Skeletal muscle satellite cell (primary cell): ENCODE measurements around the gene PCOLCE2. TPM values are rescaled to one million over a fixed set of nuclear protein-coding genes. Genes with fewer than 3 reads are reported as not detected.

Source experiments
- H3K27me3 ChIP-seq: 2 replicates; pipeline ENCODE4 v1.7.0; 2013; ENCODE audit warnings: low read length; ENCODE audit not compliant: control insufficient read depth, insufficient read depth
- H3K36me3 ChIP-seq: 2 replicates; pipeline ENCODE4 v1.7.0; 2013; ENCODE audit warnings: mild to moderate bottlenecking, control low read depth, low read length; ENCODE audit not compliant: insufficient read depth
- H3K4me1 ChIP-seq: 2 replicates; pipeline ENCODE4 v1.7.0; 2013; ENCODE audit warnings: low read length; ENCODE audit not compliant: control insufficient read depth, insufficient read depth
- H3K4me2 ChIP-seq: 2 replicates; pipeline ENCODE4 v1.7.0; 2013; ENCODE audit warnings: mild to moderate bottlenecking, low read length
- H3K4me3 ChIP-seq: 2 replicates; pipeline ENCODE4 v1.7.0; 2013; ENCODE audit warnings: low read length
- H3K9ac ChIP-seq: 2 replicates; pipeline ENCODE4 v1.7.0; 2013; ENCODE audit warnings: mild to moderate bottlenecking, low read depth, low read length, moderate library complexity
- H3K9me3 ChIP-seq: replicated peaks from 2 replicates; pipeline ENCODE4 v1.7.0; 2013; ENCODE audit warnings: mild to moderate bottlenecking, control low read depth, low read length
- total RNA-seq: library from RNA; depleted of rRNA; stranded (reverse); fragments of >200 nt; gene quantifications from 2 replicates; pipeline ENCODE4 v1.2.3, GENCODE V29; 2012; rRNA removed

Gene PCOLCE2
- total RNA-seq: 50.4 and 66.2 TPM in 2 replicates

GRCh38 chr3:142888481-142889211 is at the start of gene PCOLCE2:
TSS of gene PCOLCE2 (minus strand) at chr3:142889083. CDS start at chr3:142888896, 187 bp downstream.
- peak within 1 kb of the TSS; percentile 83 for H3K4me3 ChIP-seq
- H3K9me3 ChIP-seq: no peaks in the 10 kb centered on the region
- no peaks in the 10 kb centered on the region for H3K27me3 ChIP-seq
- H3K4me1 ChIP-seq: peaks cover 19% of the 10 kb centered on the region
- peak within 1 kb of the TSS; percentile 88 for H3K4me2 ChIP-seq
- H3K9ac ChIP-seq: peak within 1 kb of the TSS; percentile 72
- H3K36me3 ChIP-seq: no peaks in the 10 kb centered on the region

GRCh38 chr3:142935963-142936362 is 47.1 kb upstream of the PCOLCE2 start:
- Histone ChIP-seq H3K4me3 (no peak overlapping the region), H3K4me1 (no peaks in the 10 kb centered on the region), H3K36me3 (no peaks in the 10 kb centered on the region), H3K4me2 (no peak overlapping the region), H3K9ac (no peak overlapping the region), H3K27me3 (peaks cover 2% of the 10 kb centered on the region), H3K9me3 (no peaks in the 10 kb centered on the region)

GRCh38 chr3:142934887-142935269 is 46.0 kb upstream of the PCOLCE2 start:
- Histone ChIP-seq H3K9me3 (no peaks in the 10 kb centered on the region), H3K27me3 (peaks cover 2% of the 10 kb centered on the region), H3K9ac (no peak overlapping the region), H3K4me3 (no peak overlapping the region), H3K4me1 (no peaks in the 10 kb centered on the region), H3K36me3 (no peaks in the 10 kb centered on the region), H3K4me2 (no peak overlapping the region)

GRCh38 chr3:142934128-142934886 is 45.4 kb upstream of the PCOLCE2 start:
- no peaks in the 10 kb centered on the region for H3K9me3 ChIP-seq
- H3K4me2 ChIP-seq: no peak overlapping the region
- H3K9ac ChIP-seq: no peak overlapping the region
- no peaks in the 10 kb centered on the region for H3K36me3 ChIP-seq
- peaks cover 2% of the 10 kb centered on the region for H3K27me3 ChIP-seq
- H3K4me3 ChIP-seq: no peak overlapping the region
- no peaks in the 10 kb centered on the region for H3K4me1 ChIP-seq

- no peak overlapping the region for H3K4me2 ChIP-seq
- no peaks in the 10 kb centered on the region for H3K4me1 ChIP-seq
- H3K27me3 ChIP-seq: peaks cover 7% of the 10 kb centered on the region
- no peaks in the 10 kb centered on the region for H3K9me3 ChIP-seq
- H3K36me3 ChIP-seq: no peaks in the 10 kb centered on the region
- H3K4me3 ChIP-seq: no peak overlapping the region
- H3K9ac ChIP-seq: no peak overlapping the region
Measured at GRCh38 chr3:142931222-142931621, 42.3 kb upstream of the PCOLCE2 start.

GRCh38 chr3:142930463-142930862 is 41.6 kb upstream of the PCOLCE2 start:
- Histone ChIP-seq H3K9me3 (no peaks in the 10 kb centered on the region), H3K36me3 (no peaks in the 10 kb centered on the region), H3K9ac (no peak overlapping the region), H3K4me2 (no peak overlapping the region), H3K4me1 (no peaks in the 10 kb centered on the region), H3K27me3 (peaks cover 7% of the 10 kb centered on the region), H3K4me3 (no peak overlapping the region)

- H3K9me3 ChIP-seq: no peaks in the 10 kb centered on the region
- H3K4me2 ChIP-seq: no peak overlapping the region
- H3K27me3 ChIP-seq: peaks cover 7% of the 10 kb centered on the region
- H3K4me1 ChIP-seq: no peaks in the 10 kb centered on the region
- H3K36me3 ChIP-seq: no peaks in the 10 kb centered on the region
- H3K4me3 ChIP-seq: no peak overlapping the region
- no peak overlapping the region for H3K9ac ChIP-seq
Measured at GRCh38 chr3:142929890-142930289, 41.0 kb upstream of the PCOLCE2 start.

- H3K4me3 ChIP-seq: no peak overlapping the region
- peaks cover 7% of the 10 kb centered on the region for H3K27me3 ChIP-seq
- H3K4me2 ChIP-seq: no peak overlapping the region
Measured at GRCh38 chr3:142929109-142929508, 40.2 kb upstream of the PCOLCE2 start.

GRCh38 chr3:142926368-142926944 is 37.6 kb upstream of the PCOLCE2 start:
- Histone ChIP-seq H3K4me3 (no peak overlapping the region), H3K9ac (no peak overlapping the region), H3K4me2 (no peak overlapping the region), H3K27me3 (peaks cover 5% of the 10 kb centered on the region), H3K9me3 (no peaks in the 10 kb centered on the region), H3K4me1 (no peaks in the 10 kb centered on the region), H3K36me3 (no peaks in the 10 kb centered on the region)

More at GRCh38 chr3:142929109-142929508, 40.2 kb upstream of the PCOLCE2 start:
- H3K36me3 ChIP-seq: no peaks in the 10 kb centered on the region
- H3K4me1 ChIP-seq: no peaks in the 10 kb centered on the region
- no peaks in the 10 kb centered on the region for H3K9me3 ChIP-seq
- H3K9ac ChIP-seq: no peak overlapping the region

GRCh38 chr3:142925140-142925539 is 36.3 kb upstream of the PCOLCE2 start:
- Histone ChIP-seq H3K9me3 (no peaks in the 10 kb centered on the region), H3K4me3 (no peak overlapping the region), H3K36me3 (no peaks in the 10 kb centered on the region), H3K9ac (no peak overlapping the region), H3K4me1 (no peaks in the 10 kb centered on the region), H3K4me2 (no peak overlapping the region), H3K27me3 (peaks cover 5% of the 10 kb centered on the region)

- H3K27me3 ChIP-seq: peaks cover 5% of the 10 kb centered on the region
- no peaks in the 10 kb centered on the region for H3K4me1 ChIP-seq
- H3K36me3 ChIP-seq: no peaks in the 10 kb centered on the region
- no peak overlapping the region for H3K9ac ChIP-seq
- H3K9me3 ChIP-seq: no peaks in the 10 kb centered on the region
- H3K4me3 ChIP-seq: no peak overlapping the region
- H3K4me2 ChIP-seq: no peak overlapping the region
Measured at GRCh38 chr3:142923694-142924093, 34.8 kb upstream of the PCOLCE2 start.
